ENCODE results near the gene LBHD1. TPM values are rescaled to one million over a fixed set of nuclear protein-coding genes. Genes with fewer than 3 reads are reported as not detected.

LBHD1 gene
- total and polyA plus RNA-seq, 7 donors = 0.74 to 3.6 (median 1.8) TPM

- H3K36me3 ChIP-seq (ENCODE audit: insufficient read depth in 1 of 2, low read depth in 1 of 2) = peaks cover 3 to 42% of the 10 kb centered on the region in 2 donors
- ATAC-seq (no peak), DNase-seq (no peak)
- intact Hi-C loops (cut with DNase I) = no loop called here
- H3K27me3 ChIP-seq (ENCODE audit: insufficient read depth in 3 of 3, low read length in 2 of 3) = no peaks in the 10 kb centered on the region
- H3K4me1 ChIP-seq = peaks cover 35% of the 10 kb centered on the region
- peak overlapping the region; percentile 99 for H3K4me3 ChIP-seq
- TF ChIP-seq CTCF (IDR thresholded peaks at IDR 0.05) = no peak
- no peaks in the 10 kb centered on the region for H3K9me3 ChIP-seq
- 31 to 43% (median 42%) methylated on average over 16 of the region's 16 CpGs for WGBS, 3 donors
- peak overlapping the region; percentile 95 for H3K27ac ChIP-seq
Measured at GRCh38 chr11:62666259-62666926, 5.7 kb downstream of the LBHD1 start.

- no peak for TF ChIP-seq CTCF (IDR thresholded peaks at IDR 0.05)
- WGBS, 3 donors = 1 to 3% (median 2%) methylated on average over 39 of the region's 39 CpGs
Measured at GRCh38 chr11:62665599-62666258, 6.3 kb downstream of the LBHD1 start.

GRCh38 chr11:62665075-62665598 lies 6.9 kb downstream of the LBHD1 start, which contains the start of the genes C11orf98 and CSKMT:
TSS of gene C11orf98 (minus strand) at chr11:62665210. CDS start at chr11:62665169, 41 bp downstream.
TSS of gene CSKMT (plus strand) at chr11:62665312. CDS start at chr11:62665880, 568 bp downstream.
- no peak for TF ChIP-seq CTCF (IDR thresholded peaks at IDR 0.05)
- peak; percentile 94 to 97 for DNase-seq
- Histone ChIP-seq H3K4me1 (peaks cover 27% of the 10 kb centered on the region), H3K9me3 (no peaks in the 10 kb centered on the region), H3K4me3 (peak within 1 kb of the TSS; percentile 99), H3K27me3 (ENCODE audit: insufficient read depth in 3 of 3, low read length in 2 of 3) (no peaks in the 10 kb centered on the region), H3K27ac (peak within 1 kb of the TSS; percentile 95), H3K36me3 (ENCODE audit: insufficient read depth in 1 of 2, low read depth in 1 of 2) (peaks cover 3 to 43% of the 10 kb centered on the region in 2 donors)
- intact Hi-C loops (cut with DNase I) = no loop called here
- ATAC-seq = peak; percentile 97 to 98 (median 98)
- WGBS, 3 donors = 0 to 1% (median 1%) methylated on average over 42 to 47 of the region's 47 CpGs

More at GRCh38 chr11:62665599-62666258, 6.3 kb downstream of the LBHD1 start:
- no peaks in the 10 kb centered on the region for H3K9me3 ChIP-seq
- H3K36me3 ChIP-seq (ENCODE audit: insufficient read depth in 1 of 2, low read depth in 1 of 2) = peaks cover 3 to 43% of the 10 kb centered on the region in 2 donors
- DNase-seq = peak; percentile 60 to 79
- intact Hi-C loops (cut with DNase I) = no loop called here
- H3K27ac ChIP-seq = peak overlapping the region; percentile 95
- H3K4me3 ChIP-seq = peak overlapping the region; percentile 99
- no peaks in the 10 kb centered on the region for H3K27me3 ChIP-seq (ENCODE audit: insufficient read depth in 3 of 3, low read length in 2 of 3)
- H3K4me1 ChIP-seq = peaks cover 32% of the 10 kb centered on the region
- ATAC-seq = peak; percentile 22 to 57 (median 47)

GRCh38 chr11:62664405-62665074 lies 7.5 kb downstream of the LBHD1 start:
- H3K4me1 ChIP-seq = peaks cover 23% of the 10 kb centered on the region
- no peak for TF ChIP-seq CTCF (IDR thresholded peaks at IDR 0.05)
- DNase-seq (peak in 1 of 2 donors; percentile 75), ATAC-seq (peak; percentile 51 to 59 (median 56))
- intact Hi-C loops (cut with DNase I) = no loop called here
- H3K4me3 ChIP-seq = peak overlapping the region; percentile 99
- WGBS, 3 donors = 3% methylated on average over 36 of the region's 36 CpGs
- H3K36me3 ChIP-seq (ENCODE audit: insufficient read depth in 1 of 2, low read depth in 1 of 2) = peaks cover 3 to 43% of the 10 kb centered on the region in 2 donors
- H3K27ac ChIP-seq = peak overlapping the region; percentile 95
- H3K9me3 ChIP-seq = no peaks in the 10 kb centered on the region
- no peaks in the 10 kb centered on the region for H3K27me3 ChIP-seq (ENCODE audit: insufficient read depth in 3 of 3, low read length in 2 of 3)

Data from psoas muscle (tissue), 8 donors.